Choroid plexus epithelial cell (primary cell): ENCODE measurements around the gene SLC15A2.

Experiments
- DNase-seq: peaks from one replicate; pipeline ENCODE4 v3.0.0-alpha.2; 2010; ENCODE audit warnings: low read depth
- H3K4me3 ChIP-seq: 2 replicates; pipeline ENCODE4 v1.5.1; 2011; ENCODE audit warnings: low read depth, mild to moderate bottlenecking, control low read depth, low read length, moderate library complexity
- TF ChIP-seq, protein P1 (sequence below): conservative IDR thresholded peaks from 2 replicates; pipeline ENCODE4 v1.5.1; 2011; ENCODE audit warnings: low read depth, mild to moderate bottlenecking, control low read depth, inconsistent platforms, low read length, moderate library complexity

Gene SLC15A2

DNA sequence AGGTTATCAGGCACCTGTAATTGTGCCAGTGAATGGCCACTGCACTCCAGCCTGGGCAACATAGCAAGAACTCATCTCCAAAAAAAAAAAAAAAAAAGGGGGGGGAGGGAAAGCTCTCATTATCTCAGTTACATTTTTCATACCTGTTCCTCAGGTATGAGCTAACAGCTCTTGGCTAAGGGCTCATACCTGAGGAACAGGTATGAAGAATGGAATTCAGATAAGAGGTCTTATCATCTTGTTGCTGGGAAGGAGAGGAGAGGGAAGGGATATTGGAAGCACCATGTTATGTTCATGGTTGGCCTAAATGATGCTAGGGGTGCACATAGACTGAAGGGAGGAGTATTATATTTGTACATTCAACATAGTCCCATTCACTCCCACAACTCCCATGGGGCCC, 2.6 kb downstream of the SLC15A2 start:
- DNase-seq, result no peak
- TF ChIP-seq, protein P1, sequence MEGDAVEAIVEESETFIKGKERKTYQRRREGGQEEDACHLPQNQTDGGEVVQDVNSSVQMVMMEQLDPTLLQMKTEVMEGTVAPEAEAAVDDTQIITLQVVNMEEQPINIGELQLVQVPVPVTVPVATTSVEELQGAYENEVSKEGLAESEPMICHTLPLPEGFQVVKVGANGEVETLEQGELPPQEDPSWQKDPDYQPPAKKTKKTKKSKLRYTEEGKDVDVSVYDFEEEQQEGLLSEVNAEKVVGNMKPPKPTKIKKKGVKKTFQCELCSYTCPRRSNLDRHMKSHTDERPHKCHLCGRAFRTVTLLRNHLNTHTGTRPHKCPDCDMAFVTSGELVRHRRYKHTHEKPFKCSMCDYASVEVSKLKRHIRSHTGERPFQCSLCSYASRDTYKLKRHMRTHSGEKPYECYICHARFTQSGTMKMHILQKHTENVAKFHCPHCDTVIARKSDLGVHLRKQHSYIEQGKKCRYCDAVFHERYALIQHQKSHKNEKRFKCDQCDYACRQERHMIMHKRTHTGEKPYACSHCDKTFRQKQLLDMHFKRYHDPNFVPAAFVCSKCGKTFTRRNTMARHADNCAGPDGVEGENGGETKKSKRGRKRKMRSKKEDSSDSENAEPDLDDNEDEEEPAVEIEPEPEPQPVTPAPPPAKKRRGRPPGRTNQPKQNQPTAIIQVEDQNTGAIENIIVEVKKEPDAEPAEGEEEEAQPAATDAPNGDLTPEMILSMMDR, result no peak
- no peak overlapping the region for H3K4me3 ChIP-seq

- TF ChIP-seq, protein P1, result no peak
- DNase-seq, result no peak
Measured at GRCh38 chr3:121897296-121897695, 3.1 kb downstream of the SLC15A2 start.

DNA sequence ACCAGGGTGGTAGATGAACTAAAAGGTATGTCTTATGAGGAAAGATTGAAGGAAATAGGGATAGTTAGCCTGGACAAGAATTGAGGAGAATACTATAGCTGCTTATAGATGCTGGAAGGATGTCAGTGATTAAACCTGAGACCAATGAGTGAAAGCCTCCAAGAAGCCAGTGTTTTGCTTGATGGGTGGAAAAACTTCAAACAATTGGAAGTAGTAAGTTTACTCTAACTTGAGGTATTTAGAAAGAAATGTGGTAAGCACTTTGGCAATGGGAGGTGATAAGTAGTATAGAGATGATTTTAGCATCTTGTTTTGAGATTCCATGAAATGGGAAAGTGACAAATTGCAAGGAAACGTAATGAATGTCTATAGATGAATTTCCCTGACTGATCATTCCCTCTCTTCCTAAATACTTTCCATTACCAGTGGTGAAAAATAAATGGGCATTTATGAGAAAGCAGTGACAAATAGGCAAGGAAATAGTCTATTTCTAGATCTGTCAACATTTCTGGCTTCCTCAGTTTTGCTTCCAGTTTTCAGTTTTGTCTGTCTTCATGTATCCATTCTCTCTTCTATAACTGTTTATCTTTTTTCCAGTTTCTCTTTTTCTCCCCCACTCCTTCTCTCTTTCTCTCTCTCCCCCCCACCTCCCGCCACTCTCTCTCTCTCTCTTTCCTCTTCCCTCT, 19.2 kb downstream of the SLC15A2 start:
- TF ChIP-seq, protein P1, result no peak
- DNase-seq, result no peak
- H3K4me3 ChIP-seq, result no peak overlapping the region

More at GRCh38 chr3:121897296-121897695, 3.1 kb downstream of the SLC15A2 start:
- no peak overlapping the region for H3K4me3 ChIP-seq

DNA sequence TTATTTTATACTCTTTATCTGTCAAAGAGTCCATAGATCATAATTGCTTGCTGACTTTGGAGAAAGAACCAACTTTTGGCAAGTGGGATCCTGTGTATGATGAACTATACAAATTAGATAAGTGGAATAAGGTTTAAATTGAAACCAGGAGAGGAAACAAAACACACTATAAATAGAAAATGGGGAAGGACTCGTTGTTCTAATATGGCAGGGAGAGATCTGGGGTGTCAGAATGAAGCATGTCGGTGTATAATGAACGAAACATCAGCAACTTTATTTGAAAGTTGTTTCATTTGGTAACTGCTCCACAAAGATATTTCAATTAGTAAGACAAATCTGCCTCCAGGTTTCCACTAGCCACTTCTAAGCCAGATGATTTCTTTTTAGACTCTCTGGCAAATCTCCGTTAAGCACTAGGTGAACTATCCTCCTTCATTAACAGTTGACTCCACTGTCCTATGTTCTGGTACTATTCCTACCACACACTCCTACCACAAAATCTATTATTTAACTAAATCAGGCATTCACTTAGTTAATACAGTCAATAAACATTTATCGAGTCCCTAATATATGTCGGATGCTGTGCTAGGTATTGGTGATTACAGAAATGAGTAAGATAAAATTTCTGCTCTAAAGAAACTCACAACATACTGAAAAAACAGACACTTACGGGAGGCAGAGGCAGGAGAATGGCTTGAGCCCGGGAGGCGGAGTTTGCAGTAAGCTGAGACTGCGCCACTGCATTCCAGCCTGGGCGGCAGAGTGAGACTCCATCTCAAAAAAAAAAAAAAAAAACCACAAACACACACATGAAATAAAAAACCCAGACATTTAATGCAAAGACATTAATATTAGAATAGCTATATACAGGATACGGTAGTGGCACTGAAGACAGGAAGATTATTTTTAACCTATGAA, 20.1 kb downstream of the SLC15A2 start:
- peak; percentile 38 for DNase-seq
- H3K4me3 ChIP-seq, result no peak overlapping the region
- TF ChIP-seq, protein P1, result no peak

- no peak overlapping the region for H3K4me3 ChIP-seq
- DNase-seq, result no peak
- TF ChIP-seq, protein P1, result no peak
Measured at GRCh38 chr3:121916189-121916588, 22.0 kb downstream of the SLC15A2 start.

GRCh38 chr3:121918779-121919483, 24.7 kb downstream of the SLC15A2 start:
- DNase-seq, result no peak
- H3K4me3 ChIP-seq, result no peak overlapping the region
- TF ChIP-seq, protein P1, result no peak
